GM18505 (cell line): ENCODE measurements around the gene LCP2.

Source experiments
- ATAC-seq: cut with Tn5 transposase; IDR thresholded peaks from one replicate; pipeline ENCODE4 v1.9.1; 2021; ENCODE audit not compliant: unreplicated experiment
- POLR2A ChIP-seq: IDR thresholded peaks from 4 replicates; pipeline ENCODE4 v1.6.1; 2011; ENCODE audit warnings: borderline replicate concordance; ENCODE audit not compliant: insufficient read depth, insufficient read length; ENCODE audit errors: extremely low read depth

The LCP2 gene

GRCh38 chr5:170286386-170286925 lies 11.1 kb downstream of the LCP2 start:
- ATAC-seq, result no peak
- no peak for TF ChIP-seq POLR2A

- no peak for TF ChIP-seq POLR2A
- no peak for ATAC-seq
Observed at GRCh38 chr5:170285181-170285580, 12.4 kb downstream of the LCP2 start.

GRCh38 chr5:170284231-170284630 lies 13.3 kb downstream of the LCP2 start:
- TF ChIP-seq POLR2A, result no peak

GRCh38 chr5:170283296-170283695 lies 14.3 kb downstream of the LCP2 start:
- TF ChIP-seq POLR2A, result no peak
- no peak for ATAC-seq

More at GRCh38 chr5:170284231-170284630, 13.3 kb downstream of the LCP2 start:
- ATAC-seq, result no peak

- no peak for TF ChIP-seq POLR2A
- no peak for ATAC-seq
Observed at GRCh38 chr5:170280011-170280493, 17.5 kb downstream of the LCP2 start.

GRCh38 chr5:170279459-170279817 lies 18.1 kb downstream of the LCP2 start:
- TF ChIP-seq POLR2A, result no peak
- ATAC-seq, result no peak

- TF ChIP-seq POLR2A, result peak; percentile 28
- ATAC-seq, result peak; percentile 83
Observed at GRCh38 chr5:170278611-170279458, 18.7 kb downstream of the LCP2 start.

- no peak for ATAC-seq
- TF ChIP-seq POLR2A, result no peak
Observed at GRCh38 chr5:170277867-170278281, 19.7 kb downstream of the LCP2 start.

- ATAC-seq, result no peak
- TF ChIP-seq POLR2A, result no peak
Observed at GRCh38 chr5:170276140-170276539, 21.4 kb downstream of the LCP2 start.

- ATAC-seq, result no peak
- TF ChIP-seq POLR2A, result no peak
Observed at GRCh38 chr5:170275376-170275994, 22.1 kb downstream of the LCP2 start.

- no peak for TF ChIP-seq POLR2A
- no peak for ATAC-seq
Observed at GRCh38 chr5:170273968-170274710, 23.4 kb downstream of the LCP2 start.

- ATAC-seq, result no peak
- no peak for TF ChIP-seq POLR2A
Observed at GRCh38 chr5:170270293-170271069, 27.1 kb downstream of the LCP2 start.
